Astrocyte (in vitro differentiated cells and primary cell): ENCODE results near the gene IQCC. TPM values are rescaled to one million over a fixed set of nuclear protein-coding genes. Genes with fewer than 3 reads are reported as not detected.
A peak's percentile ranks its signal among the peaks of the same experiment; 100 is the strongest.

Experiments
- DNase-seq: peaks from one replicate; pipeline ENCODE4 v3.0.0-alpha.2; 2010; ENCODE audit warnings: low read depth
- FAIRE-seq: peaks from 2 replicates; lab custom pipeline; 2011; peaks lifted over from hg19 to GRCh38; lab: Jason Lieb, UNC
- H2AFZ ChIP-seq: 2 replicates; pipeline ENCODE4 v1.6.0; 2012; ENCODE audit warnings: low read depth, low read length, inconsistent platforms
- H3K27ac ChIP-seq: 2 replicates; pipeline ENCODE4 v1.5.1; 2011; ENCODE audit warnings: low read depth, low read length, inconsistent platforms
- H3K27me3 ChIP-seq: 2 replicates; pipeline ENCODE4 v1.6.0; 2011; ENCODE audit warnings: low read length, inconsistent platforms; ENCODE audit not compliant: insufficient read depth
- H3K36me3 ChIP-seq: 2 replicates; pipeline ENCODE4 v1.5.1; 2011; ENCODE audit warnings: low read length, inconsistent platforms; ENCODE audit not compliant: insufficient read depth
- H3K4me1 ChIP-seq: 2 replicates; pipeline ENCODE4 v1.5.1; 2011; ENCODE audit warnings: low read length, inconsistent platforms; ENCODE audit not compliant: insufficient read depth
- H3K4me2 ChIP-seq: 2 replicates; pipeline ENCODE4 v1.6.0; 2012; ENCODE audit warnings: low read length, inconsistent platforms
- H3K4me3 ChIP-seq: 2 replicates; pipeline ENCODE4 v1.5.1; 2011; ENCODE audit warnings: low read depth, mild to moderate bottlenecking, low read length, inconsistent platforms; ENCODE audit not compliant: insufficient read depth
- H3K79me2 ChIP-seq: 2 replicates; pipeline ENCODE4 v1.6.0; 2012; ENCODE audit warnings: mild to moderate bottlenecking, low read length, inconsistent platforms; ENCODE audit not compliant: insufficient read depth
- H3K9ac ChIP-seq: 2 replicates; pipeline ENCODE4 v1.6.0; 2012; ENCODE audit warnings: mild to moderate bottlenecking, low read length, inconsistent platforms
- H3K9me3 ChIP-seq: 2 replicates; pipeline ENCODE4 v1.5.1; 2012; ENCODE audit warnings: low read depth, mild to moderate bottlenecking, low read length, inconsistent platforms; ENCODE audit not compliant: insufficient read depth
- H4K20me1 ChIP-seq: 2 replicates; pipeline ENCODE4 v1.6.0; 2012; ENCODE audit warnings: low read length, inconsistent platforms; ENCODE audit not compliant: insufficient read depth
- H3K27ac Mint-ChIP-seq: one replicate; pipeline ENCODE4 v1.8.0; 2021; ENCODE audit warnings: mild to moderate bottlenecking, mixed read lengths; ENCODE audit not compliant: unreplicated experiment
- H3K27me3 Mint-ChIP-seq: one replicate; pipeline ENCODE4 v1.8.0; 2021; ENCODE audit warnings: low read depth, mixed read lengths; ENCODE audit not compliant: unreplicated experiment
- H3K36me3 Mint-ChIP-seq: one replicate; pipeline ENCODE4 v1.8.0; 2021; ENCODE audit warnings: low read depth, mixed read lengths; ENCODE audit not compliant: unreplicated experiment
- H3K4me1 Mint-ChIP-seq: one replicate; pipeline ENCODE4 v1.8.0; 2021; ENCODE audit warnings: low read depth, mixed read lengths; ENCODE audit not compliant: unreplicated experiment
- H3K4me3 Mint-ChIP-seq: one replicate; pipeline ENCODE4 v1.8.0; 2021; ENCODE audit warnings: mild to moderate bottlenecking, moderate library complexity, mixed read lengths; ENCODE audit not compliant: unreplicated experiment
- H3K9me3 Mint-ChIP-seq: one replicate; pipeline ENCODE4 v1.8.0; 2021; ENCODE audit warnings: mild to moderate bottlenecking, mixed read lengths; ENCODE audit not compliant: unreplicated experiment
- EZH2 ChIP-seq: IDR thresholded peaks from 2 replicates; pipeline ENCODE4 v1.6.1; 2012; ENCODE audit warnings: mild to moderate bottlenecking, low read length, inconsistent platforms; ENCODE audit not compliant: insufficient read depth
- total RNA-seq: library from RNA; stranded (reverse); gene quantifications from 2 replicates; pipeline ENCODE4 v1.2.1, GENCODE V29; 2021
- TF ChIP-seq, protein P1 (sequence below): IDR thresholded peaks from 2 replicates; pipeline ENCODE4 v1.5.1; 2011; ENCODE audit warnings: low read depth, mild to moderate bottlenecking, inconsistent platforms, low read length, moderate library complexity; ENCODE audit not compliant: insufficient read depth

Gene IQCC
- total RNA-seq, 1 donor from 2014 or later = 1.0 TPM

DNA sequence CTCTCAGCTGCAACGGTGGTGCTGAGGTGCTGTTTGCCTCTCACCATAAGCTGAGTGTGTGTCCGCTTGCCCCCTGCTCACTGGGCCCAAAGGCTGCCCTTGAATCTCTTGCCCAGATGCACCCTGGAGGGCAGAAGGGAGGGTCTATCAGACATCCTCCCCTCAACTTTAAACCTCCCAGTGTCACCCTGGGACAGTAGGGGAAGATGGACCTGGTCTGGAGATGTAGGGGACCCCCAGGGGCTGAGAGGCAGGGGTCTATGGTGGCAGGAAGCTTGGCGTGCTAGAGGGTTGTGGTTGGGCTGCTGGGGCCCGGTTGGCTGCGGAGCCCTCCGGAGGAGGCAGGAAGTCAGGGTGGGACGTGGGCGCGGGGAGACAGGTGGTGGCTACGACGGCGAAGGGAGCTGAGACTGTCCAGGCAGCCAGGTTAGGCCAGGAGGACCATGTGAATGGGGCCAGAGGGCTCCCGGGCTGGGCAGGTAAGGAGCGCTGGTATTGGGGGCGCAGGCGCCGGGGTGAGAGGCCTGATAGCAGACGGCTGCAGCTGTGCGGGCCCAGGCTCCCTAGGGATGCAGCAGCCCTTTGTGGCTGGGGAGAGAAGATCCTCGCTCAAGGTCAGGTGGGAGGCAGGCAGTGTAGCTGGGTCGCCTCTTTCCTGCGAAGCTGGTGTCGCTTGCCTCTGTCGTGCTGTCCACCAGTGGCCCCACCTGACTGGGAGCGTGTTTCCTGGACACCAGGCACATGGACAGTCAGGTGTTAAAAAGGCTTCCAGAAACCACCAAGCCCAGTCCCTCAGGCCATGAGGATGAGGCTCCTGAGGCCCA lies 45.6 kb downstream of the IQCC start, which contains the start of gene LCK:
Gene LCK, plus strand, starts transcription at position 373 of the 824 bp plus-strand sequence. CDS start 23,065 bp downstream, outside the sequence.
- Mint-ChIP-seq H3K9me3 (peaks cover 2% of the 10 kb centered on the region), H3K4me3 (no peak within 1 kb of the TSS), H3K36me3 (no peaks in the 10 kb centered on the region), H3K4me1 (peaks cover 10% of the 10 kb centered on the region), H3K27ac (peak within 1 kb of the TSS; percentile 66), H3K27me3 (peaks cover 12% of the 10 kb centered on the region)
- no peak for FAIRE-seq
- no peak within 1 kb of the TSS for H3K9ac ChIP-seq
- no peak within 1 kb of the TSS for H3K27ac ChIP-seq
- H3K27me3 ChIP-seq = no peaks in the 10 kb centered on the region
- H3K4me1 ChIP-seq = peaks cover 23% of the 10 kb centered on the region
- H3K4me2 ChIP-seq = peak within 1 kb of the TSS; percentile 53
- H3K79me2 ChIP-seq = no peaks in the 10 kb centered on the region
- no peaks in the 10 kb centered on the region for H3K9me3 ChIP-seq
- H2AFZ ChIP-seq = peak within 1 kb of the TSS; percentile 43
- TF ChIP-seq, protein P1, sequence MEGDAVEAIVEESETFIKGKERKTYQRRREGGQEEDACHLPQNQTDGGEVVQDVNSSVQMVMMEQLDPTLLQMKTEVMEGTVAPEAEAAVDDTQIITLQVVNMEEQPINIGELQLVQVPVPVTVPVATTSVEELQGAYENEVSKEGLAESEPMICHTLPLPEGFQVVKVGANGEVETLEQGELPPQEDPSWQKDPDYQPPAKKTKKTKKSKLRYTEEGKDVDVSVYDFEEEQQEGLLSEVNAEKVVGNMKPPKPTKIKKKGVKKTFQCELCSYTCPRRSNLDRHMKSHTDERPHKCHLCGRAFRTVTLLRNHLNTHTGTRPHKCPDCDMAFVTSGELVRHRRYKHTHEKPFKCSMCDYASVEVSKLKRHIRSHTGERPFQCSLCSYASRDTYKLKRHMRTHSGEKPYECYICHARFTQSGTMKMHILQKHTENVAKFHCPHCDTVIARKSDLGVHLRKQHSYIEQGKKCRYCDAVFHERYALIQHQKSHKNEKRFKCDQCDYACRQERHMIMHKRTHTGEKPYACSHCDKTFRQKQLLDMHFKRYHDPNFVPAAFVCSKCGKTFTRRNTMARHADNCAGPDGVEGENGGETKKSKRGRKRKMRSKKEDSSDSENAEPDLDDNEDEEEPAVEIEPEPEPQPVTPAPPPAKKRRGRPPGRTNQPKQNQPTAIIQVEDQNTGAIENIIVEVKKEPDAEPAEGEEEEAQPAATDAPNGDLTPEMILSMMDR = no peak
- no peak for TF ChIP-seq EZH2
- no peaks in the 10 kb centered on the region for H3K36me3 ChIP-seq
- no peak within 1 kb of the TSS for H3K4me3 ChIP-seq
- DNase-seq = no peak
- H4K20me1 ChIP-seq = no peaks in the 10 kb centered on the region

DNA sequence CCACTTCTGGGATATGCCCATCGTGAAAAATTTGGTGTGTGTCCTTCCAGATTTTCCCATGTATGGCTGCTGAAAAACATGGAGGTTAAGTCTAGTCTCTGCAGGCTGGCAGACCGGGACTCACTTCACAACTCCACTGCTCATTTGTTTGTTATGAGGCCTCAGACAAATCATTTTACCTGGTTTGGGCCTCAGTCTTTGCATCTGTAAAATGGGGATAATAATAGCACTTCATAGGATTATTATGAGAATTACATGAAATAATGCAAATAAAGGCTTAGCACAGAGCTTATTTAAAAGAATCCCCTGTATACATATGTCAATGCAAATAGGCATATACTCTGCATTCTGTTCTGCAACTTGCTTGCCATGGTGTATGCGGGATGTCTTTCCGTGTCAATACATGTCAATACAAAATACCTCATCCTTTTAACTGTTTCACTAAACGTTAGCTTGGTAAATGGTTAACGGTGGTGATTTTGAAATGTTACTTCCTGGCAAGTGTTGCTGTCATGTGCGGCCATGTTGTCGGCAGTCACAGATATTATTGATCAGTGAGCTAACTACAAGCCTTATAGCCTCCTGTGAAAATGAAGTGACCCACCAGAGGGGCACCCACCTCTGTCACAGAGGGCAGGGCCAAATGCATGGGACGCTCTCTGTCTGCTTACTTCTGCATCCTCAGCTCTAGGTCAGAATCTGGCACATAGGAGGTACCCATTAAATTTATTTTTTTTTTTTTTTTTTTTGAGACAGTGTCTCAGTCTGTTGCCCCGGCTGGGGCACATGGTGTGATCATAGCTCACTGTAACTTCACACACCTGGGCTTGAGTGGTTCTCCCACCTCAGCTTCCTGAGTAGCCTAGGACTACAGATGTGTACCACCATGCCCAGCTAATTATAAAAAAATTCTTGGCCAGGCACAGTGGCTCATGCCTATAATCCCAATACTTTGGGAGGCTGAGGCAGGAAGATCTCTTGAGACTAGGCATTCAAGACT lies 49.9 kb downstream of the IQCC start:
- DNase-seq = no peak
- no peak overlapping the region for H2AFZ ChIP-seq

More for the DNA sequence above, 49.9 kb downstream of the IQCC start:
- Mint-ChIP-seq H3K36me3 (no peaks in the 10 kb centered on the region), H3K4me3 (no peak overlapping the region), H3K4me1 (peaks cover 2% of the 10 kb centered on the region), H3K9me3 (no peaks in the 10 kb centered on the region), H3K27ac (no peak overlapping the region), H3K27me3 (peaks cover 16% of the 10 kb centered on the region)
- H3K36me3 ChIP-seq = no peaks in the 10 kb centered on the region
- H3K9me3 ChIP-seq = no peaks in the 10 kb centered on the region
- FAIRE-seq = no peak
- no peak for TF ChIP-seq EZH2
- TF ChIP-seq, protein P1 = no peak
- H3K4me3 ChIP-seq = no peak overlapping the region
- H3K9ac ChIP-seq = no peak overlapping the region
- H3K79me2 ChIP-seq = no peaks in the 10 kb centered on the region
- H3K27me3 ChIP-seq = no peaks in the 10 kb centered on the region
- H3K27ac ChIP-seq = no peak overlapping the region
- H3K4me2 ChIP-seq = no peak overlapping the region
- H3K4me1 ChIP-seq = no peaks in the 10 kb centered on the region
- H4K20me1 ChIP-seq = no peaks in the 10 kb centered on the region
